Cerebellar nuclear complex (tissue), 1 donor: Measurements from ENCODE around the gene FBLN1.
"Not testable (repeated sequence)": the region's sequence is repeated elsewhere in the genome, so short reads cannot be mapped to it uniquely, and the experiment has no call there.

Source experiments
- DNase-seq, 2 experiments: peaks; one replicate each; lab custom pipeline; 2025; lab: John Stamatoyannopoulos, UW

The FBLN1 gene

GRCh38 chr22:45477366-45478107, 25.1 kb upstream of the FBLN1 start:
- DNase-seq = no peak

DNA sequence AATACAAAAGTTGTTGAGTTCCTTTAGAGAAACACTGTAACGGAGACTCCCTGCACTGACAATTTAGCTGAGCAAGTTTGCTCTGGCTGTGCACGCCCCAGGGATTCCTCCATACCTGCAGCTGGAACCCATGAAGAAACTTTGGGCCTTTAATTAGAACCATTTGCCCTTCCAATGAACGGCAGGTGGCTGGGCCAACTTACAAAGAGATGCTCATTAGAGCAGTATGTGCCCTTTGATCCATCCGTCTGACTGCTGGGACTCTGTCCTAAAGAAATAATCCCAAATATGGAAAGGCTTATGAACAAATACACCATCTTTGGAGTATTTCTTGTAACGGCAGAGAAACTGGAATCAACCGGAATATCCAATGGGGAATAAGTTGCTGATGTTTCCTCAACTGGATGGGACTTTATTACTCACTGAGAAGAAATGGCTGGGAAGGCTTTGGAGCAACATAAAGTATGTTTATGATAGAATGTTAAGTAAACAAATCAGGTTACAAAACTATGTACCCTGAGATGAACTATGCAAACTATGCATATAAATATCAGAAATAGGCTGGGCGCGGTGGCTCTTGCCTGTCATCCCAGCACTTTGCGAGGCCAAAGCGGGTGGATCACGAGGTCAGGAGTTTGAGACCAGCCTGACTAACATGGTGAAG, 24.4 kb upstream of the FBLN1 start:
- no peak for DNase-seq

DNA sequence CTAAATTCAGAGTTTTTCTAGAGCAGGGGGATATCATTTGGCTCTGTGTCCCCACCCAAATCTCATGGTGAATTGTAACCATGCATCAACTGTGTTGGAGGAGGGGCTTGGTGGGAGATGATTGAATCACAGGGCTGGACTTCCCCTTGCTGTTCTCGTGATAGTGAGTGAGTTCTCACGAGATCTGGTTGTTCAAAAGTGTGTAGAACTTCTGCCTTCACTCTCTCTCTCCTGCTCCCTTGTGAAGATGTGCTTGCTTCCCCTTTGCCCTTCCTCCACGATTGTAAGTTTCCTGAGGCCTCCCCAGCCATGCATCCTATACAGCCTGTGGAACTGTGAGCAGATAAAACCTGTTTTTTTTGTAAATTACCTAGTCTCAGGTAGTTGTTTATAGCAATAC, 22.0 kb upstream of the FBLN1 start:
- DNase-seq = no peak

- DNase-seq = no peak
Measured at GRCh38 chr22:45481661-45482060, 21.0 kb upstream of the FBLN1 start.

GRCh38 chr22:45482169-45482568, 20.5 kb upstream of the FBLN1 start:
- no peak for DNase-seq

DNA sequence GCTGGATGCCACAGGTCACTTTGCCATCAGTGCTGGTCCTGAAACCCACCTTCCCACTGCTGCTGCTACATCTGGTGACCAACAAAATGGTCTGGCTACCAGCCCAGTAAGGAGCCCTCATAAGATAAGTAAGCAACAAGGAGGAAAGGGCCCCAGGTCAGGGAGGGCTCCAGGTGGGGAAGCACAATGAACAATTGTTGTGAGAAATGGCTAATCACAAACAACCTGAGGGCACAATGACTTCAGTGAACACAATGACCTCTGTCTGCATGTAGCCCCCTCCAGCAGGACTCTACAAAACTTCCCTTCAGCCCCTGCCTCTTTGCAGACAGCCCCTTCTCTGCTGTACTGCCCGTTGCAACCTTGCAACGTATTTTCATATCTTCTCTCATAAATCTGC, 19.4 kb upstream of the FBLN1 start:
- DNase-seq = no peak

- DNase-seq = no peak
Measured at GRCh38 chr22:45483918-45484499, 18.7 kb upstream of the FBLN1 start.

- no peak for DNase-seq
Measured at GRCh38 chr22:45484742-45485141, 17.9 kb upstream of the FBLN1 start.

DNA sequence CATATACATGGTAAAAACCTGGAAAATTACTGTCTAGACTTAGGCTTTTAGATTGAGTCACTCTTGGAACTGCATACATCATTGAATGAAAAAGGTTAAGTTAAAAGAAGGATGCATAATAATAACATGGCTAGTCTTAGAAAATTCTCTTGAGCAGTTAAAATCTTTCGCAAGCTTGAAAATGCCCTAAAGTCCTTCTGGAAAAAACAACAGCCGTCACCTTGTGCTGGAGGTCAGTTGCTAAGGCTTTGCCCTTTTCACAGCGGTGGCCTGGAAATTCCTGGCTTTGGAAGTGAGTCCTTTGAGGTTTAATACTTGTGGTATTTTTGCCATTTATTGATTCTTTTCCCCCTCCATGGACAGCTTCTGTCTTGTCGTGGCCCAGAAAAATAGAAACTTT, 17.4 kb upstream of the FBLN1 start:
- DNase-seq = no peak

GRCh38 chr22:45488764-45489370, 13.8 kb upstream of the FBLN1 start:
- DNase-seq = no peak

DNA sequence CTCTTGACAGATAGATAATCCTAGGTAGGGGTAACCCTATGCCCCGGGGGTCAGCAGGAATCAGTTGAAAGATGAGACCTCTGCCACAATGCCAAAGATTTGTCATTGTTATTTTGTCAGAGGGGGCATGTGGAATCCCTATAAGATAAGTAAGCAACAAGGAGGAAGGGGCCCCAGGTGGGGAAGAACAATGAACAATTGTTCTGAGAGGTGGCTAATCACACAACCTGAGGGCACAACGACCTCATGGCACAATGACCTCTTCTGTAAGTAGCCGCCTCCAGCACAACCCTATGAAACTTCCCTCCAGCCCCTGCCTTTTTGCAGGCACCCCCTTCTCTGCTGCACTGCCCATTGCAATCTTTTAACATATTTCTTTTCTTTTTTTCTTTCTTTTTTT, 11.8 kb upstream of the FBLN1 start:
- DNase-seq = no peak

DNA sequence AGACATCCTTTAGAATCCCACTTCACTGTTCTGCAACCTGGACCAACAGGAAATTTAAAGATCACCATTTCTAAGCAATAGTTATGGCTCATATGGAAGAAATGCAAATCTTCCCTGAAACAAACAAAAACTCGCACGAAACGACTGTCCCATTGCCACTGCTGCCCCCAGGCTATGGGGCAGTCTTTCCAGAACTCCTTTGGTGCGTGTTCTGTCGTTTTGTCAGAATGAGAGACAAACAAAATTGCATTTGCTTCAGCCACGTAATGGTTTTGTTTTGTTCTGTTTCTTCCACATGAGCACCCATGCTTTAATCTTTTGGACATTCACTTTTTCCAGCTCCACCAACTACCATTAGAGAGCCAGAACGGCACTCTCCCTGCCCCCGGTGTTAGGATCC, 10.8 kb upstream of the FBLN1 start:
- no peak for DNase-seq

DNA sequence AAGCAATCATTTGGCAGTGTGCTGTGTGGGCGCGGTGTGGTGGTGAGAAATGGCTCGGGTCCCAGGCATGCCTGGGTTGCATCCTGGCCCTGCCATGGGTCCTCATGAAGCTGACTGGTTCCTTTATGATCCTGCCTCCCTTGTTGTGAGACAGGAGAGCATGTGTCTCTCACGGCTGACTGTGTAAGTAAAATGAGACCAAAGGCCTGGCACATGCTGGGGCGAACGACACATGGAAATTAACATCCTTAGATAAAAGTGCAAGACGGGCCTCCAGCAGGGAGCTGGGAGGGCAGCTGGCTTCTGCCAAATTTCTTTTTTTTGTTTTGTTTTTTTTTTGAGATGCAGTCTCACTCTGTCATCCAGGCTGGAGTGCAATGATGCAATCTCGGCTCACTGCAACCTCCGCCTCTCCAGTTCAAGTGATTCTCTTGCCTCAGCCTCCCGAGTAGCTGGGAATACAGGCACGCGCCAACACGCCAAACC, 9.4 kb upstream of the FBLN1 start:
- DNase-seq = no peak

DNA sequence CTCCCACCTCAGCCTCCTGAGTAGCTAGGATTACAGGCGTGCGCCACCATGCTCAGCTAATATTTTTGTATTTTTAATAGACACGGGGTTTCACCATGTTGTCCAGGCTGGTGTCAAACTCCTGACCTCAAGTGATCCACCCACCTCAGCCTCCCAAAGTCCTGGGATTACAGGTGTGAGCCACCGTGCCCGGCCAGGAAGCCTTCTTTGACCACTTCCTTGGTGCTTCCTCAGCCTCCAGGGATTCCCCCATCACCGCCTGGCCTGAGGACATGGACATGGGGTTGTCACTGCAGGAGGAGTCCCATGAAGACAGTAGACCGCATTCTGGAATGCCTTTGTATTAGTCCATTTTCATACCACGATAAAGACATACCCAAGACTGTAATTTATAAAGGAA, 8.4 kb upstream of the FBLN1 start:
- not testable (repeated sequence) for DNase-seq

DNA sequence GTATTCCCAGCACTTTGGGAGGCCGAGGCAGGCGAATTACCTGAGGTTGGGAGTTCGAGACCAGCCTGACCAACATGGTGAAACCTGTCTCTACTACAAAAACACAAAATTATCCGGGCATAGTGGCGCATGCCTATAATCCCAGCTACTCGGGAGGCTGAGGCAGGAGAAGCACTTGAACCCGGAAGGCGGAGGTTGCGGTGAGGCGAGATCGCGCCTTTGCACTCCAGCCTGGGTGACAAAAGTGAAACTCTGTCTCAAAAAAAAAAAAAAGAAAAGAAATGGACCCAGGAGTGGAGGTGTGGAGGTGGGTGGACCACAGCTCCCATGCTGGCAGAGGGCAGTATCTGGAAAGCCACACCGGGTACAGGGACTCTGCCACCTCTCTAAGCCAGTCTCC, 7.1 kb upstream of the FBLN1 start:
- DNase-seq = not testable (repeated sequence)

GRCh38 chr22:45496451-45496941, 6.2 kb upstream of the FBLN1 start:
- DNase-seq = no peak

GRCh38 chr22:45497351-45498145, 5.1 kb upstream of the FBLN1 start:
- DNase-seq = no peak

GRCh38 chr22:45499746-45500145, 2.9 kb upstream of the FBLN1 start:
- no peak for DNase-seq

DNA sequence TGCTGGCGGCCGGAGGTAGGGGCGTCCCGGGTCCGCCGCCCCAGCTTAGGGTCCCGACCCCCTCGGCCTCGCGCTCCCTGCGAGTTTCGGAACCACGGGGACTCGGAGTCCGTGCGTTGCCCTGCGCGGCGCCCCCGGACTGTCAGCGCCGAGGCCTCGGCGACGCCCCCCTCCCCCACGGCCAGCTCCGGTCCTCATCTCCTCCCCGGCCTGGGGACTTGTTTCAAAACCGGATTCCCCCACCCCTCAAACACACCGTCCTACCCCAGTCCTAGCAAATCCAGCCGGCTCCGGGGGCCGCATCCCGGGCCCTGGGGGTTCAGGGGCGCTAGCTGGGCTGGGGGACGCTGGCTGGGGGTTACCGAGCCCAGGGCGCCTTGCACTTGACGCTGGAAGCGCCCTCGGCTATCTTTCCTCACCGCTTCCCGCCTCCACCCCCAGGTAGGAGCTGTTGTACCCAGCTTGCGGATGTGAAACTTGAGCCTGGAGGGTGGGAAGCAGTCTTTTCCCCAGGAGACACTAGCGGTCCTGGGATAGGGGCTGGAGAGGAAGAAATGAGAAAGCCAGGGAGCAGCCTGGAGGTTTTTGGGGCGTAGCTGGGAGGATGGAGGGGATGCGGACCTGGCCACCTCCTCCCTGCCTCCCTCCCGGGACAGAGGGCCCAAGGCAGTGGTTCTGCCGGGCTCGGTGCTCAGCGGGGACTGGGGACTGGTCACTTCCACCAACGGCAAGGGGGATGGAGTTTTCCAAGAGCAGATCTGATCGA, 550 bp downstream of the FBLN1 start:
- no peak for DNase-seq

- no peak for DNase-seq
Measured at GRCh38 chr22:45503816-45504372, 1.2 kb downstream of the FBLN1 start.
